ENCODE measurements around the gene MAPK12. TPM values are rescaled to one million over a fixed set of nuclear protein-coding genes. Genes with fewer than 3 reads are reported as not detected.
"Not testable (repeated sequence)": the region's sequence is repeated elsewhere in the genome, so short reads cannot be mapped to it uniquely, and the experiment has no call there.

The MAPK12 gene
- total RNA-seq, 3 donors from 2014 or later: 3.8 to 9.8 (median 5.3) TPM

DNA sequence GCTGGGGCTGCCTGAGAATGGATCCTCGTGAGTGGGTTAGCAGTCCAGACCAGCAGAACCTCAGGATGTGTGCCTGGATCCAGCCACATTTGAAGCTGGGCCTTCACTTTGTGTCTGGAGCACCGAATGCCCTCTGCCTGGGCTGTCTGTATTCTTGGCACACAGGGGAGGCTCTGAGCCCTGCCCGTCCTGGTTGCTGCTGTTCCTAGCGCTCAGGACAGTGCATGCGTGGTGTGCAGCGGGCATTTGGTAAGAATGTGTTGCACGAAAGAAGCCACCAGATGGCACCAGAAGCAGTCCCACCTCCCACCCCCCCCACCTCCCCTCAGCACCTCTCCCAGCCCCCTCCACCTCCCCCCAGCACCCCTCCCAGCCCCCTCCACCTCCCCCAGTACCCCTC lies 12.8 kb upstream of the MAPK12 start:
- Histone ChIP-seq H3K27me3 (no peaks in the 10 kb centered on the region), H3K36me3 (peaks cover 14% of the 10 kb centered on the region), H3K27ac (no peak overlapping the region), H3K9me3 (no peaks in the 10 kb centered on the region), H3K4me1 (peaks cover 7 to 22% of the 10 kb centered on the region in 2 donors), H3K4me3 (no peak overlapping the region)
- DNase-seq (ENCODE audit: low spot score in 2 of 2): no peak
- peak in 1 of 3 donors; percentile 7 for TF ChIP-seq POLR2AphosphoS5 (IDR thresholded peaks at IDR 0.05)
- TF ChIP-seq, protein P1, sequence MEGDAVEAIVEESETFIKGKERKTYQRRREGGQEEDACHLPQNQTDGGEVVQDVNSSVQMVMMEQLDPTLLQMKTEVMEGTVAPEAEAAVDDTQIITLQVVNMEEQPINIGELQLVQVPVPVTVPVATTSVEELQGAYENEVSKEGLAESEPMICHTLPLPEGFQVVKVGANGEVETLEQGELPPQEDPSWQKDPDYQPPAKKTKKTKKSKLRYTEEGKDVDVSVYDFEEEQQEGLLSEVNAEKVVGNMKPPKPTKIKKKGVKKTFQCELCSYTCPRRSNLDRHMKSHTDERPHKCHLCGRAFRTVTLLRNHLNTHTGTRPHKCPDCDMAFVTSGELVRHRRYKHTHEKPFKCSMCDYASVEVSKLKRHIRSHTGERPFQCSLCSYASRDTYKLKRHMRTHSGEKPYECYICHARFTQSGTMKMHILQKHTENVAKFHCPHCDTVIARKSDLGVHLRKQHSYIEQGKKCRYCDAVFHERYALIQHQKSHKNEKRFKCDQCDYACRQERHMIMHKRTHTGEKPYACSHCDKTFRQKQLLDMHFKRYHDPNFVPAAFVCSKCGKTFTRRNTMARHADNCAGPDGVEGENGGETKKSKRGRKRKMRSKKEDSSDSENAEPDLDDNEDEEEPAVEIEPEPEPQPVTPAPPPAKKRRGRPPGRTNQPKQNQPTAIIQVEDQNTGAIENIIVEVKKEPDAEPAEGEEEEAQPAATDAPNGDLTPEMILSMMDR (IDR thresholded peaks at IDR 0.05): peak in 1 of 3 donors; percentile 14
- no peak for TF ChIP-seq POLR2A (IDR thresholded peaks at IDR 0.05)
- intact Hi-C loops (cut with DNase I; ENCODE audit: low total_unique reads): loop anchor here (5.0 kb wide), 1 partner anchor 53 kb away; the partner anchor contains the start of gene DENND6B

DNA sequence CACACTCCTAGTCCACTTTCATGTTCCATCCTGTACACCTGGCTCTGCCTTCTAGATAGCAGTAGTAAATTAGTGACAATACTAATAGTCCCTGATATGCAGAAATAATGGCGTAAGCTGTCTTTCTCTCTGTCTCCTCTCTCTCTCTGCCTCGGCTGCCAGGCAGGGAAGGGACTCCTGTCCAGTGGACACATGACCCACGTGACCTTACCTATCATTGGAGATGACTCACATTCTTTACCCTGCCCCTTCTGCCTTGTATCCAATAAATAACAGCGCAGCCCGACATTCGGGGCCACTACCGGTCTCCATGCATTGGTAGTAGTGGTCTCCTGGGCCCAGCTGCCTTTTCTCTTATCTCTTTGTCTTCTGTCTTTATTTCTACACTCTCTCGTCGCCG lies 12.3 kb upstream of the MAPK12 start:
- DNase-seq (ENCODE audit: low spot score in 2 of 2); H3K27me3 ChIP-seq; H3K36me3 ChIP-seq; H3K27ac ChIP-seq; H3K4me3 ChIP-seq; H3K9me3 ChIP-seq: not testable (repeated sequence)
- H3K4me1 ChIP-seq: peaks cover 7 to 23% of the 10 kb centered on the region in 2 donors
- intact Hi-C loops (cut with DNase I; ENCODE audit: low total_unique reads): loop anchor here (5.0 kb wide), 1 partner anchor 54 kb away; the partner anchor contains the start of gene DENND6B

- not testable (repeated sequence) for H3K27me3 ChIP-seq; DNase-seq (ENCODE audit: low spot score in 2 of 2); H3K27ac ChIP-seq; H3K9me3 ChIP-seq; H3K36me3 ChIP-seq; H3K4me3 ChIP-seq
- intact Hi-C loops (cut with DNase I; ENCODE audit: low total_unique reads): loop anchor here (5.0 kb wide), 1 partner anchor 54 kb away; the partner anchor contains the start of gene DENND6B
- H3K4me1 ChIP-seq: peaks cover 7 to 27% of the 10 kb centered on the region in 2 donors
Observed at GRCh38 chr22:50273352-50273751, 11.9 kb upstream of the MAPK12 start.

DNA sequence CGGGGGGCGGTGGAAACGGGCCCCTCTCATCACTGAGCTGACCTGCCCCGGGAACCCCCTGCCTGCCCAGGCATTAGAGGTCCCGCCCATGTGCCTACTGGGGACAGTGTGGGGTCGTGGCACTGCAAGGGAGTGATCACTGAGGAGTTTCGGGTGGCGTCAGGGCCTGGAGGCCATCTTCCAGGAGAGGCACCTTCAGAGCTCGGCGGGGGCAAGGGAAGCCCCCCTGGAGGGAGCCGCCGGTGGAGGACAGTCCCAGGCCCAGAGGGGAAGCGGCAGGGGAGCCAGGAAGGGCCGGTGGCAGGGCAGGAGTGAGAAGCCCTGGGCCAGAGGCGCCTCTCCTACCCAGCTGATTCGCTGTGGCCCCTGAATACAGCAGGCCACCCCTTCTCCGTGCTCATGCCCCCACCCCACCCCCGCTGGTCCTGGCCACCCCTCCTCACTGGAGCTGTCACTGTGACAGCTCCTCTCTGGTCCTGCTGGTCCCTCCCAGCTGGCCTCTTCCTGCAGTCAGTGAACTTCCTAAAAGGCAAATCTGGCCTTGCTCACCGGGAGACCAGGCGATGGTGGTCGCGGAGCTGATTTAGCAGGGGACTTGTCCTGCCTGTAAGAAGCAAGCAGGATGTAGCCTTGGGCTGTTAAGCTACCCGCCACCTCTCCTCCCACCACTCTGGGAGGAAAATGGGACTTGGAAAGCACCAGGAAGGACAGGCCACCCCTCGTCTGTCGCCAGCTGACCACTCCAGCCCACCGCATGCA lies 10.7 kb upstream of the MAPK12 start:
- no peaks in the 10 kb centered on the region for H3K36me3 ChIP-seq
- H3K27ac ChIP-seq: peak overlapping the region in 1 of 2 donors; percentile 25
- H3K27me3 ChIP-seq: no peaks in the 10 kb centered on the region
- H3K4me1 ChIP-seq: peaks cover 12 to 34% of the 10 kb centered on the region in 2 donors
- intact Hi-C loops (cut with DNase I; ENCODE audit: low total_unique reads): loop anchor here (5.0 kb wide), 1 partner anchor 55 kb away; the partner anchor contains the start of gene DENND6B
- H3K9me3 ChIP-seq: no peaks in the 10 kb centered on the region
- TF ChIP-seq POLR2A (IDR thresholded peaks at IDR 0.05): no peak
- TF ChIP-seq, protein P1 (IDR thresholded peaks at IDR 0.05): no peak
- H3K4me3 ChIP-seq: peak overlapping the region; percentile 52 to 76 (median 60)
- DNase-seq (ENCODE audit: low spot score in 2 of 2): no peak

GRCh38 chr22:50271519-50271970 lies 10.1 kb upstream of the MAPK12 start:
- H3K4me3 ChIP-seq: peak overlapping the region; percentile 52 to 76 (median 60)
- intact Hi-C loops (cut with DNase I; ENCODE audit: low total_unique reads): loop anchor here (5.0 kb wide), 1 partner anchor 56 kb away; the partner anchor contains the start of gene DENND6B

More at GRCh38 chr22:50271519-50271970, 10.1 kb upstream of the MAPK12 start:
- peaks cover 12 to 34% of the 10 kb centered on the region in 2 donors for H3K4me1 ChIP-seq
- no peaks in the 10 kb centered on the region for H3K27me3 ChIP-seq
- TF ChIP-seq, protein P1 (IDR thresholded peaks at IDR 0.05): no peak
- no peak for TF ChIP-seq POLR2A (IDR thresholded peaks at IDR 0.05)
- TF ChIP-seq POLR2AphosphoS5 (IDR thresholded peaks at IDR 0.05): no peak
- H3K9me3 ChIP-seq: no peaks in the 10 kb centered on the region
- no peak overlapping the region for H3K27ac ChIP-seq
- H3K36me3 ChIP-seq: no peaks in the 10 kb centered on the region
- DNase-seq (ENCODE audit: low spot score in 2 of 2): no peak

Measured in breast epithelium (tissue), 4 donors.